Suprapubic skin (tissue), 3 donors: ENCODE data around the gene CTDSP1.

Experiments used
- POLR2A ChIP-seq, 2 donors: fragments of 450-650 bp; IDR thresholded peaks; one replicate each; pipeline ENCODE4 v1.6.1; 2017; ENCODE audit warnings: antibody characterized with exemption in 2 of 2, mild to moderate bottlenecking in 2 of 2, moderate library complexity in 2 of 2
- TF ChIP-seq, protein P1 (sequence below), 2 donors: fragments of 200-600 bp in 1 of 2; fragments of 450-650 bp in 1 of 2; sonication (generic) in 1 of 2; IDR thresholded peaks; one replicate each; pipeline ENCODE4 v1.5.1; 2016 to 2019; ENCODE audit warnings: antibody characterized with exemption in 2 of 2, mild to moderate bottlenecking in 1 of 2, moderate library complexity in 1 of 2

GRCh38 chr2:218366621-218367414 is 32.9 kb upstream of the CTDSP1 start:
- TF ChIP-seq POLR2A (IDR thresholded peaks at IDR 0.05) = no peak
- TF ChIP-seq, protein P1, sequence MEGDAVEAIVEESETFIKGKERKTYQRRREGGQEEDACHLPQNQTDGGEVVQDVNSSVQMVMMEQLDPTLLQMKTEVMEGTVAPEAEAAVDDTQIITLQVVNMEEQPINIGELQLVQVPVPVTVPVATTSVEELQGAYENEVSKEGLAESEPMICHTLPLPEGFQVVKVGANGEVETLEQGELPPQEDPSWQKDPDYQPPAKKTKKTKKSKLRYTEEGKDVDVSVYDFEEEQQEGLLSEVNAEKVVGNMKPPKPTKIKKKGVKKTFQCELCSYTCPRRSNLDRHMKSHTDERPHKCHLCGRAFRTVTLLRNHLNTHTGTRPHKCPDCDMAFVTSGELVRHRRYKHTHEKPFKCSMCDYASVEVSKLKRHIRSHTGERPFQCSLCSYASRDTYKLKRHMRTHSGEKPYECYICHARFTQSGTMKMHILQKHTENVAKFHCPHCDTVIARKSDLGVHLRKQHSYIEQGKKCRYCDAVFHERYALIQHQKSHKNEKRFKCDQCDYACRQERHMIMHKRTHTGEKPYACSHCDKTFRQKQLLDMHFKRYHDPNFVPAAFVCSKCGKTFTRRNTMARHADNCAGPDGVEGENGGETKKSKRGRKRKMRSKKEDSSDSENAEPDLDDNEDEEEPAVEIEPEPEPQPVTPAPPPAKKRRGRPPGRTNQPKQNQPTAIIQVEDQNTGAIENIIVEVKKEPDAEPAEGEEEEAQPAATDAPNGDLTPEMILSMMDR (IDR thresholded peaks at IDR 0.05) = no peak
